Measurements from ENCODE around the gene PRDM16.

PRDM16 gene

GRCh38 chr1:3330771-3331245 is 261.8 kb downstream of the PRDM16 start:
- DNase-seq: no peak

DNA sequence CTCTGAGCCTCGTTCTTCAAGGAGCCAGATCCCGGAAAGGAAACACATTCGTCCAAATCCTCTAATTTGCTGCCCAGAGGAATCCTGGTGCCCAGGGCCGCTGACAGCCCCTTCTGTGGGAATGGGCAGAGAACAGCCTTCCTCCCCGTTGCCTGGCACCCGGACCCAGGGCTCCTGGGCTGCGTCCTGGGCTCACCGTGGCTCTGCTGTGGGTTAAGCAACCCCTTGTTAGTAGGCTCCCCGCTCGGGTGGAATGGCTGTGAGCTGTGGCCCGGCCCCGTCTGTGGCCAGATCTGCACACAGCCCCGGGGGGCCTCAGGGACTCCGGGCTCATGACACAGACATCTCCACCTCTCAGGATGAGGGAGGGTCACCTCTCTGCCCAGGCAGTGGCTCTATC is 262.6 kb downstream of the PRDM16 start:
- no peak for DNase-seq

DNA sequence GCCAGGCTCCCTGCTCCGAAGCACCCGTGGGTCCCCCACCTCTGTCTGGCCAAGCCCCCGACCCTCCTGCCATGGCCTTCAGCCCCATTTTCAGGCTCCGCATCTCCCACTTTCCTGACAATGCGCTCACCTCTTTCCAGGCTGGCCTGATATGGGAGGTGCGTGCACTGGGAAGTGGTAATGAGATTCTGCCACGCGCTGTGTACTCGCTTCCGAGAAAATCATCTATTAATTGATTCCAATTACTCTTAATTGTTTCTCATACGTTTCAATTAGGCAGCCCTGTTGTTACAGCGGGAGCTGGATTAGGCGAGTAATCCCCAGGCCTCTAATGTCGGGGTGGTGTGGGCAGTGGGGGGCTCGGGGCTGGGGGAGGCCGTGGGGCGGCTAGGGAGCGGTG is 263.0 kb downstream of the PRDM16 start:
- no peak for DNase-seq

DNA sequence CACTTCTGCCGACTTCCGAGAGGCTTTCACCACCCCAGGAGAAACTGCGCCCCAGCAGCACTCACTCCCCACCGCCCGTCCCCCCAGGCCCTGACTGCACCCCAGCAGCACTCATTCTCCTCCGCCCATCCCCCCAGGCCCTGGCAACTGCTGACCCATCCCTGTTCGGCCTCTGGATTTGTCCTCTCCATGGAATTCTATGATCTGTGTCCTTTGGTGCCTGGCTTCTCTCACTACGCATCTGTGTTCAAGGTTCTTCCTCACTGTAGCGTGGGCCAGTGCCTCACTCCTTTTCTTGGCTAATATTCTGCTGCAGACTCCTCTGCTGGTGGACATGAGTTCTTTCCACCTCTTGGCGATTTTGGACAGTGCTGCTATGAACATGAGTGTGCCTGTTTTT is 263.7 kb downstream of the PRDM16 start:
- DNase-seq: no peak

GRCh38 chr1:3333903-3334302 is 264.9 kb downstream of the PRDM16 start:
- DNase-seq: no peak

DNA sequence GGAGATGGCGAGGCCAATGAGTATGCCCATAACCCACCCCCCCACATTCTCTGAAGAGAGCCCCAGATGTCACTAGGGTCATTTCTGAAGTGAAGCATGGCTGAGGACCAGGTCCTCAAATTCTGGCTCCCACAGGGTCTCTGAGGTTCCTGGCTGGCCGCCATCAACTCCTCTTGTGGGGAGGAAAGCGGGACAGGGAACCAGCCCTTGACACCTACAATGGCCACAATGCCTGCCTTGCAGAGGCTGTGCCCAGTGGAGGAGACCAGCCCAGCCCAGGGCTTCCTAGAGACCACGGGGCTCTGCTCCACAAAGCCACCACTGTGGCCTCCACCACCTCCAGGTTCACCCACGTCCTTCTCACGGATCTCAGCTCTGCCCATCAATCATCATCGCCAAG is 265.4 kb downstream of the PRDM16 start:
- no peak for DNase-seq

DNA sequence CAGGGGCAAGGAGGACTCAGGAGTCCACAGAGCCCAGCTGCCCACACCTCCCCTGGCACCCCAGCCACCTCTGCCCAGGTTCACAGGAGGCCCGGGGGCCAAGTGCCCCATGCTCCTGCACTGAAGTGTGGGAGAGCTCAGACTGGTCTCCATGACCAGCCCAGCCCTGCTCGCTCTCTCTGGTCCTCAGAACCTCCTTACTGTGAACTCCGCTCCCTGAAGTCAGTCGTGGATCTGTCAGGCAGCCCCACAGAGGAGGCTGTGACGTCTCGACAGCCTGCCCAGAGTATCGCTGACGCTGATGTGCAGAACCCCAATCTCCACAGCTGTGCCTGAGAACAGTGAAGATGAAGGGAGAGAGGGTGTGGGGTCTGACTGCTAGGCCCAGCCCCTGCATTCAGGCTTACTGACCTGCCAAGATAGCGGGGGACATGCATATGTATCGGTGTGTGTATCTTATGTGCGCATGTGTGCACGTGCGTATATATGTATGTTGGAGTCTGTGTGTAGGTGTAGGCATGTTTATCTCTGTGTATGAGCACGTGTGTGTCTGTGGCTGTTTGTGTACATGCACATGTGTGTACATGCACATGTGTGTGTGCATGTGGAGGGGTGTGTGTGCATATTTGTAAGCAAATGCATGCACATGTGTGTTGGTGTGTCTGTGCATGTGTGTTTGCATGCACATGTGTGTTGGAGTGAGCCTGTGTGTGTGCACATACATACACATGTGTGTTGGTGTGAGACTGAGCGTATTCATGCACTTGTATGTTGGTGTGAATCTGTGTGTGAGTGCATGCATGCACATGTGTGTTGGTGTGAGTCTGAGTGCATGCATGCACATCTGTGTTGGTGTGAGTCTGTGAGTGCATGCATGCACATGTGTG is 267.0 kb downstream of the PRDM16 start:
- no peak for DNase-seq

DNA sequence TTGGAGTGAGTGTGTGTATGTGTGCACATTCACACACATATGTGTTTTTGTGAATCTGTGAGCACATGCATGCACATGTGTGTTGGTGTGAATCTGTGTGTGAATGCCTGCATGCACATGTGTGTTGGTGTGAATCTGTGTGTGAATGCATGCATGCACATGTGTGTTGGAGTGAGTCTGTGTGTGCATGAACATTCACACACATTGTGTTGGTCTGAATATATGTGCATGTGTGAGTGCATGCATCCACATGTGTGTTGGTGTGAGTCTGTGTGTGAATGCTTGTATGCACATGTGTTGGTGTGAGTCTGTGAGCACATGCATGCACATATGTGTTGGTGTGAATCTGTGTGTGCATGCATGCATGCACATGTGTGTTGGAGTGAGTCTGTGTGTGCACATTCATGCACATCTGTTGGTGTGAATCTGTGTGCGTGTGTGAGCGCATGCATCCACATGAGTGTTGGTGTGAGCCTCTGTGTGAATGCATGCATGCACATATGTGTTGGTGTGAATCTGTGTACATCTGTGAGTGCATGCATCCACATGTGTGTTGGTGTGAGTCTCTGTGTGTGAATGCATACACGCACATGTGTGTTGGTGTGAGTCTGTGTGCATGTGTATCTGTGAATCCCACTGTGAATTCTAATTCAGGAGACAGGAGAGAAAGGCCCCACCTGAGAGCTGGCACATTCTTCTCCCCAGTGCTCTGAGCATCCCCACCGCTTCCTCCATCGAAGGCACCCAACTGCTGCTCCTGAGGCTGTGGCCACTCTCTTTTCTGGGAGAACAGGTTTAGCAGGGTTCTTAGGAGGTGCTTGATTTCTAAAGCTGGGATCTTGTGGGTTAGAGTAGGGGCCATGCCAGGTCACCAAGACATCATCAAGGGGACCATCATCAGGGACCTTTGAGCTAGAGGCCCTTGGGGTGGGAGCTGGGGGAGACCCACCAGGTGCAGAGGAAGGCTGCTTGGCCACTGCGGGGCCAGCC is 267.9 kb downstream of the PRDM16 start:
- no peak for DNase-seq

DNA sequence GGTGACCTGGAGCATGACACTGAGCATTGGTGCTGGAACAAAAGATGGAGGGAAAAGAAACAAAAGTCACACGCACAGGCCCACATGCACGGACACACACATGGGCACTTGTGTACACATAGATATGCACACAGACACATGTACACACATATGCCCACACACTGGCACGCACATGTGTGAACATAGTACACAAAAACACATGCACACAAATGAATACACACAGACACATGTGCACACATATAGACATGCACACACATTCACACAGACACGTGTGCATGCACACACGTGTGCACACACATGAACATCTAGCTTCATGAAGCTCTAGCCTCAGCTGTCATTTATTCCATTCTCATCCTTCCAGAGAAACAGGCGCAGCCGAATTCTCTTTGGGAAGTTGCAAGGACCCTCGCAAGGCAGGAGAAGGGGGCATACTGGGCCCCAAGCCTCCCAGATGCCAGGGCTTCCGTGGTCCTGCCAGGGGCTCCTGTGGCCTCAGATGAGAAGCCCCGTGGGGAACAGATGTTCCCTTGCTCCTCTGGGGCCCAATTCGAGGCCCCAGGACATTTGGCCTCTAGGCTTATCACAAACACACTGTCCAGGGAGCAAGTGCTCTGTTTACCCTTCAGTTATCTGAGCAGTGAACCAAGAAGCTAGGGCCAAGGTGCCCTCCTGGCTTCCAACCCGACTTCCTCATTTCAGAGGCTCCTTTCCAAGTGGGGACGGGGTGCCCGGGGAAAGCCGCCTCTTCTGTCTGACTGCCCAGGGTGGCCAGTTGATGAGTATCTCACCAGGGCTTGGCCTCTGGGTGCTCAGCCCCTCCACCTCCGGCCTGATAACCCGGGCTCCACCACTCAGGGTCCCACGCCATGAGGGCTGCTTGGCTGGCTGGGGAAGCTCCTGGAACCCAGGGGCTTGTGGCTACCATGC is 269.1 kb downstream of the PRDM16 start:
- no peak for DNase-seq

DNA sequence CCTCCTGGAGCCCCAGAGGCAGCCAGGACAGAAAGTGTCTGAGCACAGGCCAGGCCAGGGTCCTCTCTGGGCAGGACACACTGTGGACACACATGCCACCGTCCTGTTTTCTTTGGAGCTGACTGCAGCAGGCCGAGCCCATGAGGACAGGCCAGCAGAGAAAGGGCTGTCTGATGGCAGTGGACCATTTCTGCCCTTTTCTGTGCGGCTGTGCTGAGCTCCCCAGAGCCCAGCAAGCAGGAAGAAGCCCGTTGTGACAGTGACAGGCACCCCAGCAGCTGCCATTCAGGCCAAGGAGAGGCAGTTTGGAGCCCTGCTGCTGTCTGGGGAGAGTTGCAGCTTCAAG is 269.7 kb downstream of the PRDM16 start:
- no peak for DNase-seq

DNA sequence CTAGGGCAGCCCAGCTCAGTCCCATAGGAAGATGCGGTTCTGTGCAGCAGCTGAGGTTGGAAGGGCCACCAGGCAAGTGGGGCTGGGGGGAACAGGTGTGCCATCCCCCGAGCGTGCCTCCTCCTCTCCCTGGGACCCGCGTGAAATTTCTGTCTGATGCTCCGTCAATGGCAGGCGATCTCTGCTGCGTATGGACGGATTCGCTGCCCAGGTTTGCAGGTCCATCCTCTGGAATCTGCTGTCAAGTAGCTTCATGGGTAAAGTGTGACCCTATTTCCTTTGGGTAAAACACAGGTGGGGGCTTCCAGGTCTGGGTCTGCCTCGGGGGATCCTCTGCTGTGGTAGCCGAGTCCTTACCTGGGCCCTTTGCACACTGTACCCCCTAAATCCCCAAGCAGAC is 270.9 kb downstream of the PRDM16 start:
- no peak for DNase-seq

DNA sequence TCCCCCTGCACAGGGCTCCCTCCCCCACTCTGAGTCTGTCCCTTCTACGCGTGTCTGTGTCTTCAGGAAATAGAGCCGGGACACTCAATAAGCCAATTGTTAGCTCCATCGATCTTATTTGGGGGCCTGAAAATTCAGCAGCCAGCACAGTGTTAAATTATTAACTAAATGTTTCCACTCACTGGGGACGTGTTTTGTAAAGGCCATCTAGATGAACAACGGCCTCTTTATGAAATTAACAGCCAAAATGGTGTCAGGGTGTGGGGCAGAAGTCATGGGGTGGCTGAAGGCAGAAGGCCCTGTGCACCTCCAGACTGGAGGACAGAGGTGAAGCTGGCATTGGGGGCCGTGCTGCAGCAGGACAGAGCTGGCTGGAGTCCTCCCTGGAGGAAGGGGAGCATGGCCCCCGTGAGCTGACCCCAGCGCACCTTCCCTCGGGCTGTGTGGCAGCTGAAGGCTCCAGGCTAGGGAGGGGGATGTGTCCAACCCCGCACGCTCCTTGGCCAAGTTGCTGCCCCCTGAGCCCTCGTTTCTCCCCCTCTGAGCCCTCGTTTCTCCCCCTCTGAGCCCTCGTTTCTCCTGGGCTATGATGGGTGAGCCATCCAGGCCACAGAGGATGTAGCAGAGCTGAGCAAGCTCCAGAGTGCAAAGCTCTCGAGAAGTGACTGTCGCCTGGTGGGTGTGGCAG is 271.7 kb downstream of the PRDM16 start:
- no peak for DNase-seq

DNA sequence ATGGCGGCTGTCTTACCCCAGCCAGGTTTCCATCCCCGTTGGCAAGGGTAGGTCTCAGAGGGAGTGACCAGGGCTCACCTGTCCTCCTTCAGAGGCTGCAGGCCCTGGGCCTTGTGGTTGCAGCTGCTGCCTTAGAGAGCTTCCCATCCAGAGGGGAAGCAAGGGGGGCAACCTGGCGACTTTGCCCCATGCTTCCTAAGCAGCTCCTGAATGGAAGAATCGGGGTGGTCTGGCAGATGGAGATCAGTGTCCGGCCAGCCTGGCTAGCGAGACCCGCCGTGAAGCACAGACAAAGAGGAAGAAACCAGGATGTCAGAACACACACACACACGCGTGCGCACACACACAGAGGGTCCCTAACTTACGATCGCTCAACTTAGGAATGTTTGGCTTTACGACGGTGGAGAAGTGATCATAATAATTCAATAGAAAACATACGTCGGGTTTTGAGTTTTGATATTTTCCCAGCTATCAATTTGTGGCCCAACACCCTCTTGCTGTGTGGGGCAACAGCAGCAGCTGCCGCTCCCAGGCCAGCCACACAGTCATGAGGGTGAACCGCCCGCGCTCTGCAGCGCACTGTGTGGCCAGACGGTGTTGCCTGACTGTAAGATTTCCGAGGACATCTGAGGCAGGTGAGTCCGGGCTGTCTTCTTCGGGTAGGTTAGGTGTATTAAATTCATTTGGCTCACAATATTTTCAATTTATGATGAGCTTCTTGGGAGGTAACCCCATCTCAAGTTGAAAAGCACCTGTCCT is 272.4 kb downstream of the PRDM16 start:
- DNase-seq: no peak

- DNase-seq: no peak
Measured at GRCh38 chr1:3342960-3343359, 274.0 kb downstream of the PRDM16 start.

- no peak for DNase-seq
Measured at GRCh38 chr1:3344395-3344794, 275.4 kb downstream of the PRDM16 start.

GRCh38 chr1:3345792-3346191 is 276.8 kb downstream of the PRDM16 start:
- DNase-seq: no peak

DNA sequence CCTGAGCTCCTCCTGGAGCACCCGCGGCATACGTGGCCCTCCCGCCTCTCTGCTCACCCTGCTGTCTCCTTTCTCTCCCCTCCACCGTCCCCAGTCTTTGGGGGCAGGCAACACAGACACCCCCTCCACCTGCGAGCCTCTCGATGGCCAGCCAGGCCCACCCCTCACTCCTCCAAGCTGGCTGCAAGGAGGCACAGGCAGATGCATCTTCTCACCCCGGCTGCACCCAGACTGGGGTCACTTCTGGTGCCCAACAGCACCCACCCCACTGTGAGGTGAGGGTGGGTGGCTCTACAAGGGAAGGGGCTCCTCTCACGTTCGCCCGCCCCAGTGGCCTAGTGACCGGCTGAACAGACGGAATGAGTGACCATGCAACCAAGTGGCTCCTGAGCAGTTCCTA is 277.5 kb downstream of the PRDM16 start:
- no peak for DNase-seq

GRCh38 chr1:3347257-3348020 is 278.4 kb downstream of the PRDM16 start:
- DNase-seq: no peak

DNA sequence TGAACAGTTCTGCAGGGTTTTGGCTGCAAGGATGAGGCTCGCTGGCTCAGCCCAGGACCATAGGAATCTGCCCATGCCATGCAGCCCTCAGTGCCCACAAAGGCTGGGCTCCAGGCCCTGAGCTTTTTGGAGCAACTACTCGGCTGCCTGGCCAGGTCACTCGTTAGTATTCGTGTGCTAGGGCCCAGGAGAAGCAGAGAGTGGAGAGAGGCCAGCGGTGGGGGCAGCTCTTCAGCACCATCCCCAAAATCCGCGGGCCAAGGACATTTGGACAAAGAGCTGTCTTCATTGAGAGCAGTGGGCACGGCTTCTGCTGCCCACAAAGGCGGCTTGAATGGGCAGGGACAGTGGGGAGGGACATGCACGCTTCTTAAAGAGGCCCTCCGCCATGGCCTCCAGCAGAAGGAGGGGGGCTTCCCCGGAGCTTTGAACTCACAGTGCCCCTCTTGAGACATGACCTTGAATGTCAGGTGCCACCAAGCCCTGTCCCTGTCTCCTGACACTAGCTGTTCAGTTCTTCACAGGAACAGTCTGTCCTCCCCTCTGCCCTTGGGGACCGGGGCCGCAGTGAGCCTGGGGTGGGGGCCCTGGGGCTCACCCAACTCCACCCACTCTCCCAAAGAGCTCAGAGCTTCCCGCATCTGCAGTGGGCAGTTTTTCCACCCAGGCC is 279.3 kb downstream of the PRDM16 start:
- DNase-seq: no peak

All from NCI-H1436 treated with DMSO at 0.1 percent for 48 hours (cell line).